ENCODE data around the gene RAB43. TPM values are rescaled to one million over a fixed set of nuclear protein-coding genes. Genes with fewer than 3 reads are reported as not detected.
"Not testable (repeated sequence)": the region's sequence is repeated elsewhere in the genome, so short reads cannot be mapped to it uniquely, and the experiment has no call there.

RAB43 gene
- polyA plus RNA-seq (ENCODE audit: insufficient read length) = 2.4 TPM

- peak; percentile 92 for DNase-seq
Observed at GRCh38 chr3:129121792-129122411, at the start of gene RAB43. TSS of gene RAB43 (minus strand) at chr3:129121804. CDS start at chr3:129121489, 315 bp downstream.

- DNase-seq = no peak
Observed at GRCh38 chr3:129166579-129167332, 45.2 kb upstream of the RAB43 start.

- DNase-seq = not testable (repeated sequence)
Observed at GRCh38 chr3:129165594-129165993, 44.0 kb upstream of the RAB43 start.

GRCh38 chr3:129164500-129164899 is 42.9 kb upstream of the RAB43 start:
- DNase-seq = no peak

- DNase-seq = no peak
Observed at GRCh38 chr3:129162729-129163579, 41.4 kb upstream of the RAB43 start.

GRCh38 chr3:129161860-129162271 is 40.3 kb upstream of the RAB43 start:
- no peak for DNase-seq

GRCh38 chr3:129160891-129161859 is 39.6 kb upstream of the RAB43 start, which contains the start of gene ISY1:
TSS of gene ISY1 (minus strand) at chr3:129161063. CDS start at chr3:129160975, 88 bp downstream.
- peak; percentile 96 for DNase-seq

GRCh38 chr3:129144786-129145185 is 23.2 kb upstream of the RAB43 start:
- no peak for DNase-seq

GRCh38 chr3:129141011-129141410 is 19.4 kb upstream of the RAB43 start:
- not testable (repeated sequence) for DNase-seq

GRCh38 chr3:129139911-129140310 is 18.3 kb upstream of the RAB43 start:
- no peak for DNase-seq

GRCh38 chr3:129136275-129136674 is 14.7 kb upstream of the RAB43 start:
- not testable (repeated sequence) for DNase-seq

- DNase-seq = no peak
Observed at GRCh38 chr3:129132097-129132866, 10.7 kb upstream of the RAB43 start.

- no peak for DNase-seq
Observed at GRCh38 chr3:129131465-129132088, 10.0 kb upstream of the RAB43 start.

- no peak for DNase-seq
Observed at GRCh38 chr3:129130291-129130813, 8.7 kb upstream of the RAB43 start.

GRCh38 chr3:129128357-129129155 is 7.0 kb upstream of the RAB43 start:
- no peak for DNase-seq

GRCh38 chr3:129126726-129127280 is 5.2 kb upstream of the RAB43 start:
- no peak for DNase-seq

GRCh38 chr3:129123314-129124060 is 1.9 kb upstream of the RAB43 start:
- no peak for DNase-seq

- DNase-seq = peak; percentile 57
Observed at GRCh38 chr3:129122412-129123011, 908 bp upstream of the RAB43 start.

All from hindlimb muscle (tissue), 1 donor.